Measurements from ENCODE around the gene TMEM131L.

- no peak for TF ChIP-seq POLR2A (IDR thresholded peaks at IDR 0.05)
- TF ChIP-seq CTCF (IDR thresholded peaks at IDR 0.05) = no peak
Measured at GRCh38 chr4:153497091-153497531, 31.0 kb downstream of the TMEM131L start.

Measured in adrenal gland (tissue), 5 donors.